CD4-positive, alpha-beta T cell treated with Interleukin-1 beta for 1 hour (primary cell): ENCODE measurements around the gene PTPRH.
"Not testable (repeated sequence)": the region's sequence is repeated elsewhere in the genome, so short reads cannot be mapped to it uniquely, and the experiment has no call there.

ENCODE experiments used
- DNase-seq, 2 donors: peaks; one replicate each; pipeline ENCODE4 v3.0.0-alpha.2; 2020 to 2022

Gene PTPRH

DNA sequence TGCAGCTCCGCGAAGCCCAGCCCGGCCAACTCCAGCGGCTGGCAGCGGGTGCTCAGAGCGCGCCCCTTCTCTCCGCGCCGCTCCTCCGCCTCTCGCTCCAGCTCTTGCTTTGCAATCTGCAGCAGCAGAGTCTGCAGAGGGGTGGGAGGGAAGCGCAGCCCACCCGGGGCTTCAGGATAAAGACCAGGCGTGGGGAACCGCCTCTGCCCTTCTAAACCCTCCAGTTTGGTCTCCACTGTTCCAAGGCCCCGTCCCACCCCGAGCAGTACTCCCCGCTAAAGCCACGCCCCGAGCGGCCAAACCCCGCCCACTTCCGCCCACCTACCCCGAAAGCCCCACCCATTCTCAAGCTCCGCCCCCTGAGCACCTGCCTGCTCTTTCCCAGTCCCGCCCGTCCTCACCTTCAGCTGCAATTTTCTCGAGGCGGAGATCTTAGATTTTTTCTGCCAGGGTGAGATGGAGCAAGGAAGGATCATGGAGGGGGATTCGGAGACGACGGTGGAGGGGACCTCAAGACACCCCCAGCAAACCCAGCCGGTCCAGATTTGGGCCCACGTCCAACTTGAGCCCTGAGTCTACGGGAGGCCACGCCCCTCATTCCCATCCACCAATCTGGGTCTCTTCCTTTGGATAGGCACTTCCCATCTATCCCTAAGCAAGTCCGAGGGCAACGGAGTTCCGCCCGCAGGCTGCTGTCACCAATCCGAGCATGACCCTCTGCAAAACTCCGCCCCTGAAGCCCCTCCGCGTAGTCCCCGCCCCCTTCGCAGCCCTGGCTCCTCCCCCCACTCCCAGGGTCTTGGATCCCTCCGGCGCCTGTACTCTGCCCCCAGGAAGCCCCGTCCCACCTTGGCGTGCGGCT is 52.9 kb downstream of the PTPRH start:
- DNase-seq: peak; percentile 13 to 29

DNA sequence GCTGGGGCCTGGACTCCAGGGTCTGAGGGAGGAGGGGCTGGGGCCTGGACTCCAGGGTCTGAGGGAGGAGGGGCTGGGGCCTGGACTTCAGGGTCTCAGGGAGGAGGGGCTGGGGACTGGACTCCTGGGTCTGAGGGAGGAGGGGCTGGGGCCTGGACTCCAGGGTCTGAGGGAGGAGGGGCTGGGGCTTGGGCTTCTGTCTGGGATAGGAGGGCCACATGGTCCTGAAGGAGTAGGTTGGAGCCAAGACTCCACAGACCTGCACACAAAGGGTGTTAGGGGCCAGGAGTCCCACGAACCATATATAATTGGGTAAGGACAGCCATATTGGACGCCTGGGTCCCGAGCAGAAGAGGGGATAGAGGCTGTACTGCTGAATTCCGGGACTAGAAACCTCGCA is 53.5 kb downstream of the PTPRH start:
- not testable (repeated sequence) for DNase-seq

GRCh38 chr19:55153652-55154264 is 55.5 kb downstream of the PTPRH start:
- no peak for DNase-seq

GRCh38 chr19:55152017-55152416 is 57.3 kb downstream of the PTPRH start:
- no peak for DNase-seq

DNA sequence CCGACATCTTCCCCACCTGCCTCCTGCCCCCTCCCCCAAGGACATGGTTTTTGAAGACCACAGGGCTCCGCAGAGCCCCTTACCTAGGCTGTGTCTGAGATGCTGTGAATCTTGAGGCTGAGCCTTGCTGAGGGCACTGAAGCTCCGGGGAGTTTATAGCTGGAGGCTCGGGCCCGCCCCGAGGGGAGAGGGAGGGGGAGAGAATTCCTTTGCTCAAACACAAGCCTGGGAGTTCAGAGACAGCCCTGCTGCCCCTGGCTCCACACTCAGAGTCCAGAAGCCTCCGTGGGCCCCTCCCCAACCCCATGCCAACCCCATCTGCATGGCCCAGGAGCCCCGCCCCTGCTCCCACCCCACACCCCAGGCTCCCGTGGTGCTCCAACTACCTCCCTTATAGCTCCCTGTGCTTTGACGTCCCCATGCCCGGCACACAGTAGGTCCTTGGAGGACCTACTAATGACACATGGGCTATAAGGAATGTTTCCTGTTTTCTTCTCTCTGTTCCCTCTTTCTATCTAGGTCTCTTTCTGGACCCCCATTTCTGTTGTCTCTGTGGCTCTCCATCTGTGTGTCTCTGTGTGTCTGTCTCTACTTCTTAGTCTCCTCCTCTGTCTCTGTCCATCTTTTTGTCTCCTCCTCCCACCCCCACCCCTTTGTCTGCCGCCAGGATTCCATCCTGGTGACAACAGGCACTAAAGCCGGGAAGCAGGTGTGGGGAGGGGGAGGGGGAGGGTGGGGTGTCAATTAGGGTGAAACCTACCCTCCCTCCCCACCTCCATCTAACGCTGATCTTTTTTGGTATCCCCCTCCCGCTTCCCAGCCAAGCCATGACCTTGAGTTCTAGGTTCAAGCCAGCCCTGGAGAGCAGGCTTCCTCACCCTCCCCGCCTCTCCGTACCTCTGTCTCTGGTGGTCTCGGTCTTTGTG is 60.0 kb downstream of the PTPRH start, which contains the start of gene TNNT1:
TSS of gene TNNT1 (minus strand) at position 129 of the 926 bp plus-strand sequence. CDS start 2,049 bp downstream, outside the sequence.
- DNase-seq: no peak

GRCh38 chr19:55147545-55148251 is 61.6 kb downstream of the PTPRH start:
- no peak for DNase-seq

GRCh38 chr19:55146705-55147273 is 62.5 kb downstream of the PTPRH start:
- DNase-seq: no peak

DNA sequence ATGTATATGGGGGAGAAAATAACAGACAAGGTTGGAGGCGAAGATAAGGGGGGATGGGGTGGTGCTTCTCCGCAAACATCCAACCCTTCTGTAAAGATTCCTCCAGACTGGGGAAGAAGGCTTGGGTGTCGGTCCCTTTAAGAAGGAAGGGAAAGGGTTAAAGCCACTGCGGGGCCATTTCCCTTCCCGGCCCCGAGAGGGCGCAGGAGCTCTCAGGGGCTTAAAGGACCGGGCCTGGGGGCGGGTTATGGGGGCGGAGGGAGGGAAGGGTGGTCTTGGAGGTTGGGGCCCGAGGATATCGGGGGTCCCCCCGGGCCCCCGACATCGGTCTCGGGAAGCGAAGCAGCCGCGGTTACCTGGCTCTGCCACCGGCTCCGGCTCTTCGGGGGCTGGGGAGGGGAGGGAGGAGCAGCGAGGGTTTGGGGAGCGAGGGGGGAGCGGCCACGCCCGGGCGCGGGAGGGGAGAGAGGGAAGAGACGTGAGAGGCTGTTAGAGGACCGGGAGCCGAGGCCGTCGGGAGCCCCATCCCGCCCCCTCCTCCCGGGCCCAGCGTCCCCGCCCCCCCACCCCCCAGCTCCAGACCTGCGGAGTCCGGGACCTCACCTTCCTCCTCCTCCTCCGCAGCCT is 63.1 kb downstream of the PTPRH start:
- DNase-seq: peak; percentile 20

GRCh38 chr19:55145232-55145631 is 64.1 kb downstream of the PTPRH start:
- no peak for DNase-seq

GRCh38 chr19:55141696-55142095 is 67.6 kb downstream of the PTPRH start:
- no peak for DNase-seq

DNA sequence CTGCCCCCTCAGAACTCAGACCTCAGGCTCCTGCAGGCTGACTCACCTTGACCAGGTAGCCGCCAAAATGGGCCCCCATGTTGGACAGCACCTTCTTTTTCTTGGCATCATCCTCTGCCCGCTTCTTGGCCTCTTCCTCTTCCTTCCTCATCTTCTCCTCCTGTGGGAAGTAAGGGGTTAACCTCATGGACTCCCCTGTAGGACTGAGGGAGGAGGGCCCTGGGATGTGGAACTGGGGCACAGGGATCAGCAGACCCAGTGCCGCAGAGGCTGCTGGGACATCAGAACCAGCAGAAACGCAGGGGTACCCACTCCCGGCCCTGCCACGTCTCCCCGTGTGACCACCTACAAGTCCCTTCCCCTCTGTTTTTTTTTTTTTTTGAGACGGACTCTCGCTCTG is 71.4 kb downstream of the PTPRH start:
- DNase-seq: no peak

GRCh38 chr19:55136399-55137102 is 72.8 kb downstream of the PTPRH start:
- no peak for DNase-seq

- no peak for DNase-seq
These were observed 74.6 kb downstream of the PTPRH start for GRCh38 chr19:55134736-55135135.

DNA sequence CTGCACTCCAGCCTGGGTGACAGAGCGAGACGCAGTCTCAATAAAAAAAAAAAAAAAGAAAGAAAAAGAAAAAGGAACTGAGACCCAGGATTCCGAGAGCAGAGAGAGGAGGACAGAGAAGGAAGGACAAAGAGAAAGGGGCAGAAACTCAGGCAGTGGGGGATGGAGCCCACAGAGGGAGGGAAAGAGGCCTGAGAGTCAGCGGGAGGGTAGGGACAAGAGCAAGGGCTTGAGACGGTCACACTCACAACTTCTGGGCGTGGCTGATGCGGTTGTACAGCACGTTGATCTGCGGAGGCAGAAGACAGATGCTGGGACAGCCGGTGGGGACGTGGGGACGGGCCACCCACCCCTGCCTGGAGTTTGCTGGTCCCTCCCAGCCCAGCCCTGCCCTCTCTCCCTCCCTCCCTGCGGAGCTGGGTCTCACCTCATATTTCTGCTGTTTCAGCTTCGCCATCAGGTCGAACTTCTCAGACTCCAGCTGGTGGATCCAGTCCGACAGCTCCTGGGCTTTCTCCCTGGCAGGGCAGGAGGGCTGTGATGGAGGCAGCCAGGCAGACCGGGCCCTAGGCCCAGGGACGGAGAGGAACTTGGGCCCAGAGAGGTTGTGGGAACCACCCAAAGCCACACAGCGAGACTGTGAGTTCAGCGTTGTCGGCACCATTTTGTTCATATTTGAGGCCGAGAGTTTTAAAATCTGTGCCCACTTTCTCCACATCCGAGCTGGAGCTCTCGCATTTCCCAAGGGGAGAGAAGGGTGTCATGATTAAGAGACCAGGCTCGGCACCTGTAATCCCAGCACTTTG is 75.5 kb downstream of the PTPRH start:
- no peak for DNase-seq

DNA sequence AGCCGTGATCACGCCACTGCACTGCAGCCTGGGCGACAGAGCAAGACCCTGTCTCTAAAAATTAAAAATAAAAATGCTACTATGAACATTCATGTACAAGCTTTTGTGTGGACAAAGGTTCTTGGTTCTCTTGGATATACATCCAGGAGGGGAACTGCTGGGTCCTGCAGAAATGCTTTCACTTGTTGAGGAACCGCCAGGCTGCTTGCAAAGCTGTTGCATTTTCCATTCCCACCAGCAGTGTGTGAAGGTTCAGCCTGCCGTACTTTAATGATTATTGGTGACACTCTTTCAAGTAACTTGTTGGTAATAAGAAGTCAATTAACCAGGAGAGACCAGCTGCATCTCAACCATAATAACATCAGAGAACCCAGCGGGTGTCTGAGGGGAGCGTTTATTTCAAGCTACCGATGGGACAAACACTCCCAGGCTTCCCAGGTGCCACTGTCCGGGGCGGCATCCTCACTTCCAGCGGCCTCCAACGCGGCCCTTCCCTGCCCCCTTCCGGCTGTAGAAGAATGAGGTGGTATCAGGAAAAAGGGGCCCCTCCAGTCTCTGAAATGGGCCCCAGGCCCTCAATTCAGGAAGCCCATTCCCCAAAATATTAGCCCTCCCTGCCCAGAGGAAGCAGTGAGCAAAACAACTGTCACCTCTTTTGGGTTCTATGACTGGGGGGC is 76.7 kb downstream of the PTPRH start:
- DNase-seq: no peak

DNA sequence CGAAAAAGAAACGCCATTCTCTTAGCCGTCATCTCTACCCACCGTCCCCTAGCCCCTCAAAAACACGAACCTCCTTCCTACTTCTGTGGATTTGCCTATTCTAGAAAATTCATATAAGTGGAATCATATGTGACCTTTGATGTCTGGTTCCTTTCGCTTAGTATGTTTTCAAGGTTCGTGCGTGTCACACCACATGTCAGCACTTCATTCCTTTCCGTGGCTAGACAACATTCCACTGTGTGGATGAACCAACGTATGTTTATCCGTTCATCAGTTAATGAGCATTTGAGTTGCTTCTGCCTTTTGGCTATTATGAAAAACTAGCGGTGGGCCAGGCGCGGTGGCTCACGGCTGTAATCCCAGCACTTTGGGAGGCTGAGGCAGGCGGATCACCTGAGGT is 77.9 kb downstream of the PTPRH start:
- DNase-seq: no peak
